HG03139 (cell line): Measurements from ENCODE around the gene LMNB1.
"Not testable (repeated sequence)": the region's sequence is repeated elsewhere in the genome, so short reads cannot be mapped to it uniquely, and the experiment has no call there.

ENCODE experiments used
- ATAC-seq: cut with Tn5 transposase; IDR thresholded peaks from one replicate; pipeline ENCODE4 v1.9.1; 2021; ENCODE audit not compliant: unreplicated experiment

Gene LMNB1

DNA sequence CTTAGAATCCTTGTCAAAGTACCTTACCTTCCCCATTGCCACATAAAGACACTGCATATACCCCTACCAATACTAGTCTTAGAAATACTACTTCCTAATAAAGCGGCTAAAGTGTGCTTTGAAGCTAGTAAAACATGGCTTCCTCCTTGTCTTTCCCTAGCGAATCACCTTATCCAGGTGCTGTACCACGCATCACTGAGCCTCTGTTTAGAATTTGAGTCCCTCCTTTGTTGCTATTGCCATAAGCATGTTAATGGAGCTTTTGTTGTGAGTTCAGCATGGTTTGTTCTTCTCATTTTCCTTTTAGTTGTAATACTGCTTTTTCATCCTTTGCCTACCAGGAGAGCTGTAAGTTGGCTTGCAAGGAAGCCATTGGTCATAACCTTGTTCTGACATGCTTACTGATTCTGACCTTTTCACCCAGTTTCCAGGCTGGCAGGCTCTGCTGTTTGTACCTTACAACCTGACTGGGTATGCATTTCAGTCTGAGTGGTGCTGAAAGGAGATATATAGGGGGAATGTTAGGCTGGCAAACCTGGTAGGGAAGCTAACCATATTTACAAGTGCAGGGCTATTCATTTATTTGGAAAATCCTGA, 49.8 kb downstream of the LMNB1 start:
- no peak for ATAC-seq

DNA sequence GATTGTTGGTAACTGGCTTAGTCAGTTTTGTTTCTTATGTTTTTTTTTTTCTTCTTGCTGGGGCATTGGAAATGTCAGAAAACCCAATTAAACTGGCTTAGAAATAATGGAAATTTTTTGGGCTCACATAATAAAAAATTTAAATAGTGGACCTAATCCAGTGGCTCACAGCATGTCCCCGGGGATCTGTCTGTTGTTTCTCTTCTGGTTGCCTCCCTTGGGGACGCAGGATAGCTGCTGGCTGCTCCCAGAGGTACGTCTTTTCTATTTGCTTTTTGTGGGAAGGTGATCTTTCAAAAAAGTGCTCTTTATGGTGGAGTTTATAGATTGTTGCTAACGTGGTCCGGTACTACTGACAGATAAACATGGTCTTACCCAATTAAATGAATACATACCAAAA, 52.2 kb downstream of the LMNB1 start:
- no peak for ATAC-seq

DNA sequence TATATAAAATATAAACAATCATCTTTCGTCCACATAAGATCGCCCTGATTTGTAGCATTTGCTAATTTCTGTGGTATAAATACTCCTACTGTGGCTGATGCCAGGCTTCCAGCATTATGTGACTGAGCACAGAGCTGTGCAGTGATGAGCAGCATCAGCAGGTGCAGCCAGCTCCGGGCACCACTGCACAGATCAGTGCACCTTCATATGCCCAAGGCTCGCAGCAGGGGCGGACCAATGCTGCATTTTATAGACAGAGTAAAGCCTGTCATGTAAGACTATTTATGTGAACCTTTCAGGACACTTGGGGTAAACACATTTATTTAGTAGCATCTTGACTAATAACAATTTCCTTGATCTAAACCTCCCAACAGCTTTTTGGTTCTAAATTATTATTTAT, 53.1 kb downstream of the LMNB1 start:
- ATAC-seq, result no peak

DNA sequence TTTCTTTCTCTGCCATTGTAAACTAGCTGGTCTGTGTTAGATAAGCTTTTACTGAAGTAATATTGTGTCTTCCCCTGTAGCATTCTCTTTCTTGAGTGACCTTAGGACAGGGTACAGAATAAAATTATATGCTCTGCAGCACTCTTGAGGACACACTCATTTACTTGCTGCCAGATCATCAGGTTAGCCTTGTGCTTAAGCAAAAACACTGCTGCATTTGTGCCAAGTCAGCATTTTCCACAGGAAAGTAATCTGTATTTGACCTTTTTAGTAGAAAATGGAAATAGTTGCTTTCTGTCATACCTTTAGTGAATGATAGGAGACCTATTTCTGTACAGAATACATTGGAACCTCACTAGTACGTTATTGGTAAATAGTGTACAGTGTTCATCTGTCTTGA, 54.2 kb downstream of the LMNB1 start:
- no peak for ATAC-seq

DNA sequence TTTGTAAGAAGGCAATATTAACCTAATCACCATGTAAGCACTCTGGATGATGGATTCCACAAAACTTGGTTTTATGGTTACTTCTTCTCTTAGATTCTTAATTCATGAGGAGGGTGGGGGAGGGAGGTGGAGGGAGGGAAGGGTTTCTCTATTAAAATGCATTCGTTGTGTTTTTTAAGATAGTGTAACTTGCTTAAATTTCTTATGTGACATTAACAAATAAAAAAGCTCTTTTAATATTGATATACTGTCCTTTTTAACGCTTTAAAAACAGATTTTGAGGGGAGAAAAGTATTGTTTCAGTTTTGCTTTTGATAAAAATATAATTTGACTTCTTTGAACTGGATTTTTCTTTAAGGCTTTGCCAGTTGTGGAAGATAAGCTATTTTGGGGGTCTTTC, 59.8 kb downstream of the LMNB1 start:
- no peak for ATAC-seq

DNA sequence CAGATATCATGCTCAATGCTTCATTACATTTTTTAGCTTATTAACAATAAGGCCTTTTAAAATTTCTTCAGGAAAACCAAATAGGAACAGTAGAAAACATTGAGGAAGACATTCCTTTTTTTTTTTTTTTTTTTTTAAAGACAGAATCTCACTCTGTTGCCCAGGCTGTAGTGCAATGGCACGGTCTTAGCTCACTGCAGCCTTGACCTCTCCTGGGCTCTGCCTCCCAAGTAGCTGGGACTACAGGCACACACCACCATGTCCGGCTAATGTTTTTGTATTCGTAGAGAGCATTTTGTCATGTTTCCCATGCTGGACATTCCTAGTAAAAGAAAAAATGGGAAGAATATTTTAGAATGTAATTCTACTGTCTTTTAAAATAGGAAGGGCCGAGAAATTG, 60.3 kb downstream of the LMNB1 start:
- no peak for ATAC-seq

DNA sequence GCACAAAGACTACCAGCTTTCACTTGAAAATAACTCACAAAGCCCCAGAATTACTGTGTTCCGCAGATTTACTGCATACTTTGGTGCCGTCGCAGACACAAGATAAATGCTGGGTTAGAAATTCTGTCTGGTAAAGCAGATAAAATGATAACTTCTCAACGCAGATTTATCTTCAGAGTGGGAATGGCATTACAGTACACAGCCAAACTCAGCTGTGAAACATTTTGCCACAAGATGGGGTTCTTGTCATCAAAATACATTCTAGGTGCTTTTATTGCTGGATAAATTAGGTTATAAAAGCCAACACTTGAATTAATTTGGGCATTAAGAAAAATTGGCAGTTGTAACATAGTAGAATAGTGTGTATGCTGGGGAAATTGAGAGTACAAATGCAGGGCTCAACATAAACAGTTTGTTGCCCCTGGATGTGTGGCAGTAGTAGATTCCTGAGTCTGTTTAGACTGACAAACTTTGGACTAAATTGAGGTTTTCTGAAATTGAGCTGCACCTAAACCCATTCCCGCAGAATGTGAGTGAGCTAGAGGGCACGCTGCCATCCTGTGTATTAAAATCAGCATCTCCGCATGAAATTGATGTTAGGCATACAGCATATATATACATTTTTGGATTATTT, 61.1 kb downstream of the LMNB1 start:
- no peak for ATAC-seq

DNA sequence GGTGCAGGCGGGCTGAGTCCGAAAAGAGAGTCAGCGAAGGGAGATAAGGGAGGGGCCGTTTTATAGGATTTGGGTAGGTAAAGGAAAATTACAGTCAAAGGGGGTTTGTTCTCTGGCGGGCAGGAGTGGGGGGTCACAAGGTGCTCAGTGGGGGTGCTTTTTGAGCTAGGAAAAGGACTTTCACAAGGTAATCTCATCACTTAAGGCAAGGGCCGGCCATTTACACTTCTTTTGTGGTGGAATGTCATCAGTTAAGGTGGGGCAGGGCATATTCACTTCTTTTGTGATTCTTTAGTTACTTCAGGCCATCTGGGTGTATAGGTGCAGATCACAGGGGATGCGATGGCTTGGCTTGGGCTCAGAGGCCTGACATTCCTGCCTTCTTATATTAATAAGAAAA, 62.5 kb downstream of the LMNB1 start:
- not testable (repeated sequence) for ATAC-seq

DNA sequence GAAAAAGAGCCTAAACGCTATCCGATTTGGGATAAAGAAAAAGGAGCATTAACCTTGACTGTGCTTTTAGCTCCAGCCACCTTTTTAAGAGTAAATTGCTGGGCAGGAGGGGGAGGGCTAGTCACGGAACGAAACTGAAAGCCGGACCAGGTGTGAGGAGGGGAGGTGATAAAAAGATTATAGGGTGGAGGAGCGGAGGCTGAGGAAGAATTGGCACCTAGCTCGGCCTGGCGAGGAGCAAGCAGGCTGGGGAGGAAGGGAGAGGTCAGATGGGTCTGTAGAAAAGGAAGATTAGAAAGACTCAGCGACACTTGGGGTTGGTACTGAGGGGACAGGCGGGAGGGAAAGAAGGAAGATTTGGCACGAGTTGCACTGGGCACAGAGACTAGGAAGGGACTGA, 66.4 kb downstream of the LMNB1 start:
- not testable (repeated sequence) for ATAC-seq

DNA sequence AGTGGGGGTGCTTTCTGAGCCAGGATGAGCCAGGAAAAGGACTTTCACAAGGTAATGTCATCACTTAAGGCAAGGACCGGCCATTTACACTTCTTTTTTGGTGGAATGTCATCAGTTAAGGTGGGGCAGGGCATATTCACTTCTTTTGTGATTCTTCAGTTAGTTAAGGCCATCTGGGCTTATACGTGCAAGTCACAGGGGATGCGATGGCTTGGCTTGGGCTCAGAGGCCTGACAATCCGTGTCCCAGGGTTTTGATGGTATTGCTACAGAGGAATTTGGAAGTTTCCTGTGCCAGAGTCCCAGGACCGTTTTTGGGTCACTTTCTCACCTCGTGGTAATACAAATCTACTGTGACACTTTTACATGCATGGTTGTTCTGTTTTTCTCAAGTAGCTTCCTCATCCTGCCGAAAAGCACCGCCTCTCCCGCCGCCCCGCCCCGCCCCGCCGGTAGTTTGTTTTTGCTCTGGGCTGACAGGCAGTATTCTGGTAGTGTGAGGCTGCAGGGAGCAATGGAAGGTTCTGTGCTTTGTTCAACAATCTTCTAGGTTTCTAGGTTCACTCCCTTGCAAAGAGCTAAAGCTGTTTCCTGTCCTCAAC, 68.6 kb downstream of the LMNB1 start:
- peak; percentile 89 for ATAC-seq

DNA sequence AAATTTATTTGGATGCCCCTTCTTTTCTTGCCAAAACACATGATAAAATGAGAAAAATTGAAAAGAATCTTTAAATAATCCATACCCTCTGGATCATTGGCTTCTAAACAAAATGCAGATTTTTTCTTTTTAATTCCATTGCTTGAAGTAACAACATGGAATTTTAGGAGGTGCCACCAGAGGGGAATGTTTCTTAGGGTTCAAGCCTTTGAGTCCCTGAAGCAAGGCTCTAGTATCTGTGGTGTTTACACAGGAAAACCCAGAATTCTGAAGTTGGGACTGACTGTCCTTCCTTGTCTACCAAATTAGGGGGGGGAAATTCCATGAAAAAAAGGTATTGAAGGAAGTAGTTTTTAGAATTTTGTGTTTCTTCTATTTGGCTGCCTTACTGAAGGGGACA, 69.4 kb downstream of the LMNB1 start:
- ATAC-seq, result no peak

DNA sequence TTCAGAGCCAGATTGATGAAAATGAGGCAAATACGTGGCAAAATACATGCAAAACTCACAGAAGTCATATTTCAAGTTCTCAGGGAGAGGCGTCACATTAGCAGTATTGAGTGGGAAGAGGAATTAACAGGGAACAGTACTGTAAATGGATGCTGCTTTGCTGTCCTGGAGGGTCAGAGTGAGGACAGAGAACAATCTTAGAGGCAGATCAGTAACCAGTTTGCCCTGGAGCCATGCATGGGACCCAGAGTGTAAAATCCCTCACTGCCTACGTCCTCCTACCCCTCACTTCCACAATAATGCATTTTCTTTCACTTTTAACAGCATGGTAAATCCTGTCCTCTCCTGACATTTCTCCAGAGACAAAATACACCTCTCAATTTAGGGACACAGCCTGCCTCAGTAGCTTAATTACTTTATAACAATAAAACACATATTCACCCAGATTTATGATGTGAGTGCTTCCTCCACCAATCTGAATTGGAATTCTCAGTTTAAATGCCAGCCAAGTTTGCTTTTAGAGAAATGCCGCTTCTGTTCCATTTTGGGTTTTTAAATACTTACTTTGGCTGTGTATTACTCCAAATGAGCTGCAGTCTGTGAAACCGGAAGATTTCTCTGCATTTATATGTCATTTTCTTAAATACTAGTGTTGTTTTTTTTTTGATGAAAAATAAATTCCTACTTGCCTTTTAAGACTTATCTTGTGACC, 70.0 kb downstream of the LMNB1 start:
- no peak for ATAC-seq

DNA sequence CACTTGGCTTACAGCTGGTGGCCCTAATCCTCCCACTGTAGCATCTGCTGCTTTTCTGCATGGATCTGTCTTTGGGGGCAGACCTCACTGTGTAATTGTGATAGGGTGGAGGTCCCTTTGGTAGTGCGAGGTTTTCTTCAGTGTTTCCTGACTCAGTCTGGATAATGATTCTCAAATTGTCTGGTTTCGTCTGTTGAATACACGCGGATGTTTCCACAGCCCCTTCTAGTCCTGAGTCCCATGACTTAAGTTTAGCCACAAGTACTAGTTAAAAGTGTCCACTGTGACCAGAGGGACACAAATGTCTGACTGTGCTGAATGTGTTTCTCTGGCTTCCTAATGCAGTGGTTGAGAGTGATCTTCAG, 70.5 kb downstream of the LMNB1 start:
- no peak for ATAC-seq

DNA sequence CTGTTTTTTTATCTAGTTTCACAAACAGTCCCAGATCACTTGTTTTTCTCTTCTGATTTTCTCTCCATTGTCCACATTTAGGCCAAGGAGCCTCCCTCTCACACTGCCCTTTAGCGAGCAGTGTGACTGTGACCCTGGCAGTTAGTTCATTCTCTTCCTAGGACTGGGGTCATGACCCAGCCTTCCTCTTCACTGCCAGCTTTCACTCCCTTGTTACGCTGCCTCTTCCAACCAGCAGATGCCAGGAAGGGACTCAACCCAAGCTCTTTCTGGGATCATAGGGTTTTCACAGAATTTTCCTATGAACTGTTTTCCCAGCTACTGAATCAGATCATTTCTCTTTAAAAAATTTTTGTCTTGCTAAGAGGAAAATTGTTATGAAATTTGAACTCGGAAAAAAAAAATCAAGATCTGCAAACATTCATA, 70.9 kb downstream of the LMNB1 start:
- no peak for ATAC-seq

DNA sequence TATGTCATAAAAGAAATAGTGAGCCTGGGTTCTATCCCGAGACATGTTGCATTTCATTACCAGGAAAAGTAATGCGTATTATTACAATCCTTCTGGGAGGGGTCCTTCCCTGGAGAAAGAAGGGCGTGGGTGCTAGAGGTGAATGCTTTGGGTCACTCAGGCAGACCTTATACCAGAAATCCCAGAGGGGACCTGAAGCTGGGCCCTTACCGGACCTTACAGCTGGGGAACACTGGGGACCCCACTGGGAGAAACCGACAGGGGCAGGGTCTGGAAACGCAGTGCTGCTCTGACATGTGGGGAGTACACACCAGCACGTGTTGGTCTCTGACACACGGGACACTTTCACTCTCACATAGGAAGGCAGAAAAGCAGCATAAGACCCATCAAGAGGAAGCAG, 71.3 kb downstream of the LMNB1 start:
- no peak for ATAC-seq

DNA sequence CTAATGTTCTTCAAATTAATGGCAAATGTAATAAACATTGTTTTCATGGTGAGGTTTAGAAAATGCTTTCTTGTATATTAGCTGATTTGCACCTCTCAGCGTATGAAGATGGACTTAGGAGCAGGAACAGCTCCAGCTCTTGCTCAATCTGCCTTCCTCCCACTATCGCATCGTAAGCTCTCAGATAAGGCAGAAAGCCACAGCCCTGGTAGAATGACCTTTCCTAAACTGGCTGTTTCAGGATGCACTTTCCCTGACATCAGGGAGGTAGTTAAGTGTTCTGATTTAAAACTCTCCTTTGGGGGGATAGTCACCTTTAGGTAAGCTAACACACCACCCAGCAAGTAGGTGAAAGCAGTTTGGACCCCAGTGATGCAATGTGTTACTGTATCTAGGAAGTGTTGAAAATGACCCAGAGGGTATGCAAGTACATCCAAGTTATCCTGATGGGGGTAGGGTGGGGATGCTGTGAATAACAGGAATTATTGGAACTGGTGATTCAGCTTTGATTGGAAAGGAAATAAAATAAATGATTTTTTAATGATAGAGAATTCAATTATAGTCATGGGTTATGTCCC, 72.3 kb downstream of the LMNB1 start:
- ATAC-seq, result no peak

DNA sequence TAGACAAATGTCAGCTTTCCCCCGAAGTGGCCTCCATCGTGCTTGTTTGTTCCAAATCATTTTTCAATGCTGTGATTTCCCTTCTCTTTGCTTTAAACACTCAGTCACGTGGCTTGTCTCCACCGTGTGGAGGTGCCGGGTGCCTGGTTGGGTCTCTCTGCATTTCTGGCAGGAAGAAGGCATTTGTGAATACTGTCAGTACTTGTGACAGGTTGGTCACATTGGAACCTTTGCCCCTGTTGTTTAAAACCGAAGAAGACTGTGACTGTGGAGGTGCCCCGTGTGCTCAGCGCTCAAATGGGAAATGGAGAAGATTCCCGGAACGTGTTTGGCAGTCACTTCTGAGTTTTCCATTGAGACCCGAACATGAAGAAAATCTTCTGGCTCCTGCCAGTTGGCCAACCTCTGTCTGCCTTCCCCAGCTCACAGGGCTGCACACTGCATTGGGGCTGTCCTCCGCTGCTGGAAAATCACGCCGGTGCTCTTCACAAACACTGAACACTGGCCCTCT, 74.6 kb downstream of the LMNB1 start:
- ATAC-seq, result no peak

DNA sequence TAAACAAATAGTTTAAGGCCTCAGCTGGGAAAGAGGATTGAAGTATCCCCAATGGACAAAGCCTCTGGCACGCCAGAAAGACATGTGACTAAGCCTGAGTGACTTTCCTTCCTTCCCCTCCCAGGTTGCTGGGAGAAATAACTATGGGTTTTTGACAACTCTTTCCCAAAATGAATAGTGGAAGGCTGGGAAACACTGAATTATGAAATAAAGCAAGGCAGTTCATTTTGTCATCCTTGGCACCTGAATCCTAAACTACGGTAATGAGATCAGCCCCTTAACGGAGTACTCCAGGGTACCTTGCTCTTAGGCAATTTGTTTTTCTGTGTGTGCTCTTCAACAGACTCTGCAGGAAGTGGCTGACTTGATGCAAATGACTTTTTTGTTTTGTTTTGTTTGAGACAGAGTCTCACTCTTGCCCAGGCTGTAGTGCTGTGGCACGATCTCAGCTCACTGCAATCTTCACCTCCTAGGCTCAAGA, 75.2 kb downstream of the LMNB1 start:
- ATAC-seq, result peak; percentile 85

DNA sequence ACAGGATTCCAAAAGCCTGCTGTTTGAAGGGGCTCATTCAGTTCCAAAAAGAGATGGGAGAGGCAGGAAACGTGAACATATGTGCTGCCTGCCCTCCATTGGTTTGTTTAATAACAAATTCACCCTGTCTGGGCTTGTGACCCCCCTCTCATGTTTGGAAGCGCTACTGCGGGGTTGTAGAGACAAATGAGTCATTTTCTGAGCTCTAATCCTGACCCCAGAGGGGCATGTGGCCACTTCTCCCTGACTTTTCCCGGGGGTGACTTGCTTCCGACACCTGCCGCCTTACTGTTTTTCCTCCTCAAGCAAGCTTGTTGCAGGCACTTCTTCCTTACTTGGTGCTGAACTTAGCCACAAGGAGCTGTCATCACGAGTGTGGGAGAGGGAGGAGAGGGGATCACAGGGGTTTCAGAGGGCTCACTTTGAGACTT, 75.9 kb downstream of the LMNB1 start:
- no peak for ATAC-seq

DNA sequence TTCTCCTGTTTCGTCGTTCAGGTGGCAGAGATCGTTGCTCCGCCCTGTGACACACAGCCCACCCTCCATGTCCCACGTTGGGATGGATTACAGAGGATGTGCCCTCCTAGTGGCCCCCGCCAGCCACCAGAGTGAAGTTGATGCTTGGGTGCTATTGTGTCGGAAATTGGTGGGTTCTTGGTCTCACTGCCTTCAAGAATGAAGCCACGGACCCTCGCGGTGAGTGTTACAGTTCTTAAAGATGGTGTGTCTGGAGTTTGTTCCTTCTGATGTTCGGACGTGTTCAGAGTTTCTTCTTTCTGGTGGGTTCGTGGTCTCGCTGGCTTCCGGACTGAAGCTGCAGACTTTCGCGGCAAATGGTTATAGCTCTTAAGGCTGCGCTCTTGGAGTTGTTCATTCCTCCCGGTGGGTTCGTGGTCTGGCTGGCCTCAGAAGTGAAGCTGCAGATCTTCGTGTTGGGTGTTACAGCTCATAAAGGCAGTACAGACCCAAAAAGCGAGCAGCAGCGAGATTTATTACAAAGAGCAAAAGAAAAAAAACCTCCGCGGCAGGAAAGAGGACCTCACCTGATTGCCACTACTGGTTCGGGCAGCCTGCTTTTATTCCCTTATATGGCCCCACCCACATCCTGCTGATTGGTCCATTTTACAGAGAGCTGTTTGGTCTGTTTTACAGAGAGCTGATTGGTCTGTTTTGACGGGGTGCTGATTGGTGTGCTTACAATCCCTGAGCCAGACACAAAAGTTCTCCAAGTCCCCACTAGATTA, 76.8 kb downstream of the LMNB1 start:
- ATAC-seq, result not testable (repeated sequence)
